OCI-LY3 (cell line): Measurements from ENCODE around the gene SLC5A8.

Source experiments
- H2AFZ ChIP-seq: fragments of 200-600, 300-600 bp; shearing (Covaris generic); 2 replicates; pipeline ENCODE4 v1.6.0; 2014; ENCODE audit warnings: antibody characterized with exemption, low read depth, low read length
- H3K27ac ChIP-seq: fragments of 200-600, 300-600 bp; sonication (generic); 2 replicates; pipeline ENCODE4 v1.5.1; 2014; ENCODE audit warnings: mild to moderate bottlenecking, low read length, moderate library complexity, mixed read lengths
- H3K27me3 ChIP-seq: fragments of 200-600, 300-600 bp; sonication (generic); 2 replicates; pipeline ENCODE4 v1.6.1; 2014; ENCODE audit warnings: low read depth, low read length, mixed read lengths
- H3K36me3 ChIP-seq: fragments of 200-600, 300-600 bp; sonication (generic); replicated peaks from 2 replicates; pipeline ENCODE3; 2014; ENCODE audit warnings: low read depth, low read length, mixed read lengths
- H3K4me1 ChIP-seq: fragments of 300-600, 200-600 bp; sonication (generic); 2 replicates; pipeline ENCODE4 v1.6.1; 2014; ENCODE audit warnings: low read length, mixed read lengths
- H3K4me2 ChIP-seq: fragments of 200-600, 300-600 bp; sonication (generic); 2 replicates; pipeline ENCODE4 v1.6.1; 2014; ENCODE audit warnings: low read length, mixed read lengths
- H3K4me3 ChIP-seq: fragments of 300-600, 200-600 bp; sonication (generic); 2 replicates; pipeline ENCODE4 v1.5.1; 2014; ENCODE audit warnings: antibody characterized with exemption, mild to moderate bottlenecking, low read length, moderate library complexity
- H3K79me2 ChIP-seq: fragments of 300-600, 200-600 bp; shearing (Covaris generic); 2 replicates; pipeline ENCODE4 v1.6.1; 2014; ENCODE audit warnings: mild to moderate bottlenecking, low read length, mixed read lengths
- H3K9ac ChIP-seq: fragments of 300-600, 200-600 bp; shearing (Covaris generic); 2 replicates; pipeline ENCODE4 v1.6.0; 2014; ENCODE audit warnings: mild to moderate bottlenecking, low read length, moderate library complexity
- H3K9me3 ChIP-seq: fragments of 200-600, 300-600 bp; shearing (Covaris generic); 2 replicates; pipeline ENCODE4 v1.6.1; 2014; ENCODE audit warnings: low read length, mixed read lengths; ENCODE audit not compliant: insufficient read depth
- H4K20me1 ChIP-seq: fragments of 200-600, 300-600 bp; sonication (generic); 2 replicates; pipeline ENCODE4 v1.6.1; 2016; ENCODE audit warnings: low read length, mixed read lengths; ENCODE audit not compliant: insufficient read depth
- EZH2phosphoT487 ChIP-seq: fragments of 200-600 bp; shearing (Covaris generic); IDR thresholded peaks from 2 replicates; pipeline ENCODE4 v1.6.1; 2018; ENCODE audit warnings: antibody characterized with exemption, mixed run types, low read depth
- TF ChIP-seq, protein P1 (sequence below): fragments of 200-600, 300-600 bp; sonication (generic); IDR thresholded peaks from 2 replicates; pipeline ENCODE4 v1.5.1; 2014; ENCODE audit warnings: antibody characterized with exemption, low read length, low read depth

Gene SLC5A8

DNA sequence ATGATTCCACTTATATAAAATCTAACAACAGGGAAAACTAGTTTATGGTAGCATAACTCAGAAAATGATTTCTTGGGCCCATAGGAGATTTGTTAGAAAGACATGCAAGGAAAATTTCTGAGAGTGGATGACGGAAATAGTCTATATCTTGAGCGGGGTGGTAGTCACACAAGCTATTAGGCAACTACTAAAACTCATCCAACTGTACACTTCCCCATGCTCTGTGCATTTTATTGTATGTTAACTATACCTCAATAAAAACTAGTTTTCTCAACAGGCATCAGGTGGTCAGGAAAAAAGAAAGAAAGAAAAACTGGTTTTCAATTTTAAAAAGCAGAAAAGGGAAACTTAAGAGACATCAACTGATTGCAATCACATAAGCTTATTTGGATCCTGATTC lies 9.9 kb downstream of the SLC5A8 start:
- no peaks in the 10 kb centered on the region for H3K36me3 ChIP-seq
- H3K4me2 ChIP-seq: no peak overlapping the region
- H3K4me3 ChIP-seq: no peak overlapping the region
- H2AFZ ChIP-seq: no peak overlapping the region
- no peak overlapping the region for H3K27ac ChIP-seq
- no peaks in the 10 kb centered on the region for H4K20me1 ChIP-seq
- no peaks in the 10 kb centered on the region for H3K9me3 ChIP-seq
- no peak overlapping the region for H3K9ac ChIP-seq
- H3K79me2 ChIP-seq: no peaks in the 10 kb centered on the region
- TF ChIP-seq EZH2phosphoT487: no peak
- TF ChIP-seq, protein P1, sequence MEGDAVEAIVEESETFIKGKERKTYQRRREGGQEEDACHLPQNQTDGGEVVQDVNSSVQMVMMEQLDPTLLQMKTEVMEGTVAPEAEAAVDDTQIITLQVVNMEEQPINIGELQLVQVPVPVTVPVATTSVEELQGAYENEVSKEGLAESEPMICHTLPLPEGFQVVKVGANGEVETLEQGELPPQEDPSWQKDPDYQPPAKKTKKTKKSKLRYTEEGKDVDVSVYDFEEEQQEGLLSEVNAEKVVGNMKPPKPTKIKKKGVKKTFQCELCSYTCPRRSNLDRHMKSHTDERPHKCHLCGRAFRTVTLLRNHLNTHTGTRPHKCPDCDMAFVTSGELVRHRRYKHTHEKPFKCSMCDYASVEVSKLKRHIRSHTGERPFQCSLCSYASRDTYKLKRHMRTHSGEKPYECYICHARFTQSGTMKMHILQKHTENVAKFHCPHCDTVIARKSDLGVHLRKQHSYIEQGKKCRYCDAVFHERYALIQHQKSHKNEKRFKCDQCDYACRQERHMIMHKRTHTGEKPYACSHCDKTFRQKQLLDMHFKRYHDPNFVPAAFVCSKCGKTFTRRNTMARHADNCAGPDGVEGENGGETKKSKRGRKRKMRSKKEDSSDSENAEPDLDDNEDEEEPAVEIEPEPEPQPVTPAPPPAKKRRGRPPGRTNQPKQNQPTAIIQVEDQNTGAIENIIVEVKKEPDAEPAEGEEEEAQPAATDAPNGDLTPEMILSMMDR: no peak
- H3K27me3 ChIP-seq: no peaks in the 10 kb centered on the region
- H3K4me1 ChIP-seq: no peaks in the 10 kb centered on the region

DNA sequence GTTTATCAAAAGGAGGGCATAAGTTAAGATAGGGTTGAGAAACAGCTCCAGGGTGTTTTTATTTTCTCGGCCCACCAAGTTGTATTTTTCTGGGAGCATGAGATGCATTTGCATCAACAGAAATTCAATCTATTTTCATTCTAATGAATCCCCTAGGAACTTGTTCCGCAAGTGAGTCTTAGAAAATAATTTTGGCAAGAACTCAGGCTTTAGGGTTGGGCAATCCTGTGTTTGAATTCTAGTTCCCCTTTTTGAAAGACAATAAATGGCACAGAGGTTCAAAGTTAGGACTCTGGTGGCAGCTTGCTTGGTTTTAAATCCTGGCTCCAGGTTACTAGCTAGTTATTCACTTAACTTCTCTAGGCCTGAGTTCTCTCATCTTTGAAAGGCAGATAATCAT lies 23.7 kb downstream of the SLC5A8 start:
- H4K20me1 ChIP-seq: no peaks in the 10 kb centered on the region
- no peak overlapping the region for H3K27ac ChIP-seq
- peaks cover 8% of the 10 kb centered on the region; the same call in 1 of the 2 replicates for H3K27me3 ChIP-seq
- no peaks in the 10 kb centered on the region for H3K4me1 ChIP-seq
- H3K9ac ChIP-seq: no peak overlapping the region
- no peaks in the 10 kb centered on the region for H3K9me3 ChIP-seq
- TF ChIP-seq, protein P1: no peak
- no peak for TF ChIP-seq EZH2phosphoT487
- H2AFZ ChIP-seq: no peak overlapping the region
- no peak overlapping the region for H3K4me2 ChIP-seq
- H3K4me3 ChIP-seq: no peak overlapping the region
- no peaks in the 10 kb centered on the region for H3K36me3 ChIP-seq
- no peaks in the 10 kb centered on the region for H3K79me2 ChIP-seq

DNA sequence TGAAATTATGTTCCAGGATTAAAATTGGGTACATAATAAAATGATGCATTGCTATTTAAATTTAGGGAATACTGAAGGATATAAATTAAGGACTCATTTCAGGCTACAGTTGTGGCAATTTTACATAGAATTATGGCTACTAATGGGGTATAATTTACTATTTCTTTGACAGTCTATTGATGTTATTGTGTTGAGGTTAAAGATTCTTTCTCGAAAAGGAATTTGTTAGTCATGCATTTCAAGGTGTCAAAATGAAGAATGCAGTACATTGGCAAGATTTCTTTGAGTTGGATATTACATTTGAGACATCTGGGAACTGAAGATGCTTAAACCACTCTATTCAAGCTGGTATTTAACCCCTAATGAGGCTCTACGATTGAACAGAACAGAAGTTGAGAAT lies 28.3 kb downstream of the SLC5A8 start:
- Histone ChIP-seq H3K9me3 (no peaks in the 10 kb centered on the region), H3K79me2 (no peaks in the 10 kb centered on the region), H3K27ac (no peak overlapping the region), H3K36me3 (no peaks in the 10 kb centered on the region), H3K9ac (no peak overlapping the region), H3K4me3 (no peak overlapping the region), H3K4me2 (no peak overlapping the region), H2AFZ (no peak overlapping the region), H3K4me1 (no peaks in the 10 kb centered on the region), H4K20me1 (no peaks in the 10 kb centered on the region), H3K27me3 (peaks cover 13% of the 10 kb centered on the region; the same call in 1 of the 2 replicates)
- no peak for TF ChIP-seq EZH2phosphoT487
- TF ChIP-seq, protein P1: no peak

DNA sequence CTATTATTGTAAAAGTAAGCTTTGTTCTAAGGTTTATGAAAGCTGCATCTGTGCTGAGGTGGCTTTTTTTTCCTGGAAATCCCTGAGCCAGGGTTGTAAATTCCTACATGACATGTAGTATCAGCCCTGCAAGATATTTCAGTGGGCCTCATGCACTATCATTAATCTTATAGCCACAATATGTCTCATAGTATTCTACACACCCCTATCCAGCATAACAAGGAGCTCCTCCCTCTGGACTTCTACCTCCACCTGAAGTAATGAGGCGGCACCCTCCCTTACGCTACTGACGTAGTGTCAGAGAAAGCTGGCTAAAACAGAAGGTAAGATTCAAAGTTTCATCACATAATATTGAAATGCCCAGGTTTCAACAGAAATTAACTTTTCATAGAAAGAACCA lies 35.5 kb downstream of the SLC5A8 start:
- H3K9me3 ChIP-seq: no peaks in the 10 kb centered on the region; the same call in 1 of the 2 replicates
- H3K36me3 ChIP-seq: no peaks in the 10 kb centered on the region
- no peak overlapping the region for H3K27ac ChIP-seq
- no peaks in the 10 kb centered on the region for H3K4me1 ChIP-seq
- no peaks in the 10 kb centered on the region for H3K79me2 ChIP-seq
- TF ChIP-seq, protein P1: no peak
- TF ChIP-seq EZH2phosphoT487: no peak
- H3K9ac ChIP-seq: no peak overlapping the region
- no peaks in the 10 kb centered on the region for H4K20me1 ChIP-seq
- H3K27me3 ChIP-seq: peaks cover 4% of the 10 kb centered on the region
- no peak overlapping the region for H2AFZ ChIP-seq
- no peak overlapping the region for H3K4me2 ChIP-seq
- no peak overlapping the region for H3K4me3 ChIP-seq
